Jurkat, Clone E6-1 (cell line): Measurements from ENCODE around the gene GAK. TPM values are rescaled to one million over a fixed set of nuclear protein-coding genes. Genes with fewer than 3 reads are reported as not detected.
"Not testable (repeated sequence)": the region's sequence is repeated elsewhere in the genome, so short reads cannot be mapped to it uniquely, and the experiment has no call there.

Experiments
- DNase-seq: peaks from one replicate; pipeline ENCODE4 v3.0.0-alpha.2; 2011; ENCODE audit warnings: low read depth, low spot score
- H3K4me3 ChIP-seq: 2 replicates; pipeline ENCODE4 v1.5.1; 2011; ENCODE audit warnings: mild to moderate bottlenecking, low read length, control low read depth, moderate library complexity
- polyA plus RNA-seq: library from polyadenylated mRNA; unstranded; fragments of >200 nt; gene quantifications from one replicate; pipeline ENCODE4 v1.2.1, GENCODE V29; 2012; ENCODE audit warnings: missing spikeins; ENCODE audit not compliant: insufficient read length, insufficient read depth

The GAK gene
- 58.3 TPM for polyA plus RNA-seq

GRCh38 chr4:931960-932712, at the start of gene GAK, which contains the start of gene TMEM175:
TSS of gene GAK (minus strand) at chr4:932316. CDS start at chr4:932187, 129 bp downstream.
TSS of gene TMEM175 (plus strand) at chr4:932460. CDS start at chr4:947740, 15,280 bp downstream.
- peak; percentile 91 for DNase-seq
- peak within 1 kb of the TSS; percentile 98 for H3K4me3 ChIP-seq

DNA sequence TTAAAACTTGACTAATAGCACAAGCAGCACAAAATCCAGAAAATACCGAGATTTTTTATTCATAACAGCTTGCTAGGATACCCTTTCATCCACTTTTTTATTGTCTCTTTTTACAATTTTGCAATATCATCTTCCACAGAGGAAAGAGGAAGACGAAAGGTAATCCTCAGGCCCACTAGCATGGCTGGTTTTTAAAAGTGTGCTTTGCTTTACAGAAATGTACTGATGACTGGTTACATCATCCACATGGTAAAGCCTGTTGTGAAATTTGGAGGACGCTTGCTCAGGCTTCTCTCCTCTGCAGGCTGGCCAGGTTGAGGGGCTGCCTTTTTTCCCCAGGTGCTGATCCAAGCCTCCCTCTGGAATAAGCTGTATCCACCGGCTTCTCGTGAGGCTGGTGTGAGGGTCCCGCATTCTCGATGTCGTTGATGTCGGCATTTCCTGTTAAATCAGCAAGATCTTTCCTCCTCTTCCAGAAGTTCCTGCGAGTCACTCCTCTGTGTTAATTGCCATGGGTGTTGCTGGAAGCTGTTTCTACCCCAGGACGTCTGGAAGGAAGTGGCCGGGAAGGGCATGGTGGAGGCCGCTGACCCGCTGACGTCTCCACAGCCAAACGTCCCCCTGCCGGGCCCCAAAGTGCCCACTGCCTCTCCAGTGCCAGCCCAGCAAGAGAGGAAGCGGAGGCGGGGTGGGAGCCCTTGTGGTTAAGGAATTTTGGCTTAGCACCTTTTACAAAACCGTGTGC, 47.0 kb upstream of the GAK start:
- no peak overlapping the region for H3K4me3 ChIP-seq
- DNase-seq: no peak

DNA sequence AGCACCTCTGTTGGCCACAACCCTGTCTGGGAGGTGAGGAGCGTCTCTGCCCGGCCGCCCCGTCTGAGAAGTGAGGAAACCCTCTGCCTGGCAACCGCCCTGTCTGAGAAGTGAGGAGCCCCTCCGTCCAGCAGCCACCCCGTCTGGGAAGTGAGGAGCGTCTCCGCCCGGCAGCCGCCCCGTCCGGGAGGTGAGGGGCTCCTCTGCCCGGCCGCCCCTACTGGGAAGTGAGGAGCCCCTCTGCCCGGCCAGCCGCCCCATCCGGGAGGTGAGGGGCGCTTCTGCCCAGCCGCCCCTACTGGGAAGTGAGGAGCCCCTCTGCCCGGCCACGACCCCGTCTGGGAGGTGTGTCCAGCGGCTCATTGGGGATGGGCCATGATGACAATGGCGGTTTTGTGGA, 43.9 kb upstream of the GAK start:
- DNase-seq, H3K4me3 ChIP-seq: not testable (repeated sequence)

DNA sequence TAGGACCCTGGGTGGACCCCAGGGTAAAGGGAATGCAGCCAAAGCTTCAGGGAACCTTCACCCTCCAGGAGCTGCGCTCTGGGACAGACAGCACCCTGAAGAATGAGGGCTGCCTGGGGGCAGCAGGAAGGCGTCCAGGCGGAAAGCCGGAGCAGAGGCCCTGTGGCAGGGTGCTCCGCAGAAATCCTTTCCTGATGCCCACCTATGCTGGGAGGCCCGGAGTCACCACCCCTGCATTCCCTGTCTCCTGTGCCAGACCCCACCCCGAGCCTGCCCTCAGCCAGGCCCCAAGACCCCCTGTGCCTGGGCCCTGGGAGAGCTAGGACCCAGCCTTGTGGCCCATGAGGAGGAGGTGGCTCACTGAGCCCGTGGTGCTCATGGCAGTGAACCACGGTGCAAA, 42.6 kb upstream of the GAK start:
- no peak for DNase-seq
- no peak overlapping the region for H3K4me3 ChIP-seq

GRCh38 chr4:973431-974397, 41.6 kb upstream of the GAK start, which contains the start of gene DGKQ:
TSS of gene DGKQ (minus strand) at chr4:973569. CDS start at chr4:973482, 87 bp downstream.
- peak; percentile 39 for DNase-seq
- peak within 1 kb of the TSS; percentile 66 for H3K4me3 ChIP-seq

- no peak for DNase-seq
- H3K4me3 ChIP-seq: peak overlapping the region; percentile 66
Observed at GRCh38 chr4:972651-973424, 40.7 kb upstream of the GAK start.

DNA sequence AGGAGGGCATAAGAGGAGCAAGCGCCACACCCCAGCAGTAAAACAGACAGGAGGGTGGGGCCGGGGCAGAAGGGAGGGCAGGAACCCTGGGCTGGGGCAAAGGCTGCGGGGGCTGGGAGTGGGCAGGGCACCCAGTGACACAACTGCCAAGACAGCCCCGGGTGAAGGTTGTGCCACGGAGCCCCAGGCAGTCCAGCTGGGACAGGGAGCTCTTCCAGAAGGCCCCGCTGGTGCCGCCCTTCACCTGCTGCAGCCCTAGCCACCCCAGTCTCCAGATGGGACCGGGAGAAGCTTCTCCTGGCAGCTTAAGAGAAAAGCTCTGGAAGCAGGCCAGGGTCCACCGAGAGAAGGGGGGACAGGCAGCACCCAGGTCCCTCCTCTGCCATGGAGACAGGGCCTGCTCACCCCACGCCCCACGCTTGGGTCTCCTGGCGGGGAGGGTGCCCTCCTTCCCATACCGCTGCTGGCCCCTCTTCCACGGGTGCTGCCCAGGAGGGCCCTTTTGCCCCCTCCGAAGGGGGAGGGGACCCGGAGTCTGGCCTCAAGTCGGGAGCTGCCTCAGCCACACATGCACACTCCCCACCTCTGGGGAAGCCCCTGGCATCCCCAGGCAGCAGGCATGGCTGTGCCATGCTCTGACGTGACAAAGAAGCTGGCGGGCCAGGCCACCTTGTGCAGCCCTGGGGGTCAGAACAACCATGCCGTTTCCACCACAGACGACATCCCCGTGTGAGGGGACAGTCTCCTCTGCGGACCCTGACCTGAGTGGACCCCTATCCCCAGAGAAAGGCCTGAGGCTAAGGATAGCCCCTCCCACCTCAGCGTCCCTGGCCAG, 39.8 kb upstream of the GAK start:
- H3K4me3 ChIP-seq: peak overlapping the region; percentile 66
- no peak for DNase-seq

GRCh38 chr4:970854-971520, 38.9 kb upstream of the GAK start:
- no peak overlapping the region for H3K4me3 ChIP-seq
- DNase-seq: no peak

- no peak overlapping the region for H3K4me3 ChIP-seq
- DNase-seq: no peak
Observed at GRCh38 chr4:970046-970745, 38.1 kb upstream of the GAK start.

DNA sequence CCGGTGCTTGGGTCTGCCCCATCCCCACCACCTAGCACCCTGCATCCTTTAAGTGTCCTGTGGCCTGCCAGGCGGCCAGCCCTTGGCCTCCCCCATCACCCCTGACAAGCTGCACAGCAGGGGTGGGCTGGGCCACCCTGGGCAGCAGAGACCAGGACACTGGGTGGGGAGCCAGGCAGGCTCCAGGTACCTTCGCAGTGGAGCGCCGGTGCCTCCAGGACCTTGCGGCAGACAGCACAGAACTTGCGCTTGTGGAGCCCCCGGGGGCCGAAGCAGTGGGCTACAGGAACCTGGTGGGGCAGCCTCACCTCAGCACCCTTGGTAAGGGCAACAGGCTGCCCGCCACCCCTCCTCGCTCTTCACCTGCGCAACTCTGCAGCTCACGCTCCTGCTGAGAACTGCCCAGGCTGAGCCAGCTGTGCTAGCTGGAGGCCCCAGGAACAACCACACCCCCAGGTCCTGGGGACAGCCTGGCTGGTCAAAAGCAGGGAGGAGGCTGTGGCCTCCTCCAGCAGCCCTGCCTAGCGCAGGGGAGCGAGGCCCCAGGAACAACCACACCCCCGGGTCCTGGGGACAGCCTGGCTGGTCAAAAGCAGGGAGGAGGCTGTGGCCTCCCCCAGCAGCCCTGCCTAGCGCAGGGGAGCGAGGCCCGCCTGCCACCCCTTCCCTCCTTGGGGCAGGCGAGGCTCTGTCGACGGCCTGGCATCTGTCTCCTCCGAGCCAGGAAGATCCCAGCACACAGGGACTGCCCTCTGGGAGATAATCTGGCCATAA, 36.7 kb upstream of the GAK start:
- H3K4me3 ChIP-seq: no peak overlapping the region
- no peak for DNase-seq

DNA sequence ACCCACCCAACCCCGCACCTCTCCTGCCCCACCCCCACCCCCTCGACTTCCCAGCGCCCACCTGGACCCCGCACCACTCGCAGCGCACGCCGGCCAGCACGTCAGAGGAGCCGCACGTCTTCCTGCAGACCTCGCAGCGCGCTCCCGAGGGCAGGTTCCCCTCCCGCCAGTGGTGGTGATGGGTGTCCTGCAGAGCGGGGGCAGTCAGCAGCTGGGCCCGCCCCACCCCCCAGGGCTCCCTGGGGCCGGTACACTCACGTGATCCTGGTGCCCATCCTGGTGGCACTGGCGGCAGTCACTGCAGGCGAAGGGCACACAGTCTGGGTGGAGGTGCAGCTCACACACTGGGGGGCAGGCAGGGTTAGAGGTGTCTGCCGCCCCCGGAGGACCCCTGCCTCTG, 36.1 kb upstream of the GAK start:
- H3K4me3 ChIP-seq: no peak overlapping the region
- DNase-seq: no peak

GRCh38 chr4:967113-968104, 35.3 kb upstream of the GAK start:
- DNase-seq: no peak
- no peak overlapping the region for H3K4me3 ChIP-seq

- no peak for DNase-seq
- H3K4me3 ChIP-seq: no peak overlapping the region
Observed at GRCh38 chr4:966266-967112, 34.4 kb upstream of the GAK start.

DNA sequence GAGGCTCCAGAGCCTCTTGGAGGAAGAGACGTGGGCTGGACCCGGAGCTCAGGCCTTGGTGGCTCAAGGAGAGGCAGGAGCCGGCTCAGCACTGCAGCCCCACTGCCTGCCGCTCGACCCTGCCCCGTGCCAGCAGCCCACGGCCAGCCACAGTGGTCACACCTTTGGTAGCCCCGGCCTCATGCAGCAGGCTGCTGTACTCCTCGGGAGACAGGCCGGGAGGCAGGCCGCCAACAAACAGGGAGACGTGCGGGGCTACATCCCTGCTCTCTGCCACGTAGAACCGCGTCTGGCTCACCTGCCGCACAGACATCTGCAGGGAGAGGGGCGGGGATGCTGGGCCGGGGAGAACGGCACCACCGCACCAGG, 33.6 kb upstream of the GAK start:
- no peak for DNase-seq
- no peak overlapping the region for H3K4me3 ChIP-seq
